Body of pancreas (tissue), 4 donors: ENCODE results near the gene TRERF1. TPM values are rescaled to one million over a fixed set of nuclear protein-coding genes. Genes with fewer than 3 reads are reported as not detected.
A peak's percentile ranks its signal among the peaks of the same experiment; 100 is the strongest.

Experiments used
- ATAC-seq: fragments of 150-250 bp; one replicate; pipeline ENCODE4 v1.9.1; 2016
- DNase-seq, 4 donors: peaks; one replicate each; pipeline ENCODE4 v3.0.0-alpha.2; 2019
- H3K27ac ChIP-seq, 4 donors: fragments of 200-600 bp; sonication (generic); 1 replicate in 3 of 4; 2 replicates in 1 of 4; pipeline versions ENCODE4 v1.5.1 to v1.6.1; 2016 to 2019; ENCODE audit warnings: mild to moderate bottlenecking in 1 of 4, mixed read lengths in 1 of 4, moderate library complexity in 1 of 4
- H3K27me3 ChIP-seq, 2 donors: fragments of 200-600 bp; sonication (generic); one replicate each; pipeline ENCODE4 v1.6.0; 2016; ENCODE audit warnings: mild to moderate bottlenecking in 1 of 2
- H3K36me3 ChIP-seq, 2 donors: fragments of 200-600 bp; sonication (generic); replicated peaks in 1 of 2; 2 replicates each; pipeline ENCODE4 v1.5.1; 2016; ENCODE audit warnings: low read depth in 2 of 2; ENCODE audit not compliant: insufficient read depth in 1 of 2
- H3K4me1 ChIP-seq: fragments of 200-600 bp; sonication (generic); one replicate; pipeline ENCODE4 v1.6.0; 2016
- H3K4me3 ChIP-seq, 2 donors: fragments of 200-600 bp; sonication (generic); 1 replicate in 1 of 2; 2 replicates in 1 of 2; pipeline ENCODE4 v1.5.1; 2016 to 2019
- H3K9me3 ChIP-seq, 3 donors: fragments of 200-600 bp; sonication (generic); 1 replicate in 2 of 3; 2 replicates in 1 of 3; pipeline ENCODE4 v1.5.1; 2016
- CTCF ChIP-seq, 7 experiments: fragments of 450-650 bp in 4 of 7; fragments of 200-600 bp in 3 of 7; sonication (generic) in 3 of 7; IDR thresholded peaks; one replicate each; pipeline ENCODE4 v1.5.1; 2016 to 2019; ENCODE audit warnings: antibody characterized with exemption in 7 of 7
- POLR2A ChIP-seq, 3 donors: fragments of 450-650 bp; IDR thresholded peaks; one replicate each; pipeline ENCODE4 v1.6.1; 2016; ENCODE audit warnings: antibody characterized with exemption in 3 of 3, mild to moderate bottlenecking in 2 of 3
- whole genome bisulfite sequencing, 2 donors: methylation state at CpG; one replicate each; pipeline ENCODE4 v1.1.5; 2017; 5-methylcytosine and 5-hydroxymethylcytosine counted together
- intact Hi-C: fragments of 100-400 bp; cut with DNase I; formaldehyde crosslinking; loops from one replicate; pipeline ENCODE4 v1.15.1; 2023
- total RNA-seq, 2 donors: library from RNA; depleted of rRNA; stranded (reverse); fragments of >200 nt; gene quantifications; one replicate each; pipeline ENCODE4 v1.1.0, GENCODE V29; 2016

TRERF1 gene
- total RNA-seq: 1 to 10 TPM; 2.3 to 3.4 TPM

GRCh38 chr6:42451333-42452170, at the start of gene TRERF1:
TSS of gene TRERF1 (minus strand) at chr6:42451926. CDS start at chr6:42269590, 182,336 bp downstream.
- Histone ChIP-seq H3K9me3 (no peaks in the 10 kb centered on the region), H3K27me3 (no peaks in the 10 kb centered on the region), H3K27ac (peak within 1 kb of the TSS; percentile 62 to 88 (median 80)), H3K4me3 (peak within 1 kb of the TSS; percentile 65 to 78), H3K36me3 (no peaks in the 10 kb centered on the region), H3K4me1 (peaks cover 32% of the 10 kb centered on the region)
- ATAC-seq (no peak), DNase-seq (peak; percentile 32 to 45 (median 44))
- TF ChIP-seq POLR2A (IDR thresholded peaks at IDR 0.05): no peak
- TF ChIP-seq CTCF (IDR thresholded peaks at IDR 0.05): no peak
- intact Hi-C loops: no loop called here
- 1 to 2% methylated on average over 35 to 36 of the region's 36 CpGs for WGBS, 2 donors

- H3K9me3 ChIP-seq: no peaks in the 10 kb centered on the region
- H3K4me3 ChIP-seq: no peak overlapping the region
- no peaks in the 10 kb centered on the region for H3K4me1 ChIP-seq
- no peaks in the 10 kb centered on the region for H3K27me3 ChIP-seq
- intact Hi-C loops: no loop called here
- 72 to 74% methylated on average over 7 of the region's 7 CpGs for WGBS, 2 donors
- H3K36me3 ChIP-seq: no peaks in the 10 kb centered on the region
- ATAC-seq: no peak
- no peak for TF ChIP-seq CTCF (IDR thresholded peaks at IDR 0.05)
- TF ChIP-seq POLR2A (IDR thresholded peaks at IDR 0.05): no peak
- DNase-seq: peak in 1 of 4 donors; percentile 23
- no peak overlapping the region for H3K27ac ChIP-seq
These were observed 46.9 kb upstream of the TRERF1 start for GRCh38 chr6:42498473-42499128.

GRCh38 chr6:42493914-42494539, 42.3 kb upstream of the TRERF1 start:
- intact Hi-C loops: no loop called here

GRCh38 chr6:42488129-42488528, 36.4 kb upstream of the TRERF1 start:
- no peaks in the 10 kb centered on the region for H3K9me3 ChIP-seq
- no peaks in the 10 kb centered on the region for H3K27me3 ChIP-seq
- DNase-seq: no peak
- H3K27ac ChIP-seq: no peak overlapping the region
- WGBS, 2 donors: 47 to 57% methylated on average over 2 of the region's 2 CpGs
- TF ChIP-seq POLR2A (IDR thresholded peaks at IDR 0.05) (no peak), CTCF (IDR thresholded peaks at IDR 0.05) (no peak)
- ATAC-seq: no peak
- no peak overlapping the region for H3K4me3 ChIP-seq
- no peaks in the 10 kb centered on the region for H3K36me3 ChIP-seq
- intact Hi-C loops: no loop called here
- no peaks in the 10 kb centered on the region for H3K4me1 ChIP-seq

More at GRCh38 chr6:42493914-42494539, 42.3 kb upstream of the TRERF1 start:
- TF ChIP-seq CTCF (IDR thresholded peaks at IDR 0.05) (no peak), POLR2A (IDR thresholded peaks at IDR 0.05) (no peak)
- no peaks in the 10 kb centered on the region for H3K4me1 ChIP-seq
- H3K9me3 ChIP-seq: no peaks in the 10 kb centered on the region
- H3K27me3 ChIP-seq: no peaks in the 10 kb centered on the region
- ATAC-seq: no peak
- no peak overlapping the region for H3K4me3 ChIP-seq
- H3K36me3 ChIP-seq: no peaks in the 10 kb centered on the region
- no peak overlapping the region for H3K27ac ChIP-seq
- no peak for DNase-seq
- 85 to 88% methylated on average over 14 of the region's 14 CpGs for WGBS, 2 donors
